ENCODE measurements around the gene PACS2. TPM values are rescaled to one million over a fixed set of nuclear protein-coding genes. Genes with fewer than 3 reads are reported as not detected.

PACS2 gene
- total and polyA plus RNA-seq, 2 donors (not counting 1 experiment from before 2014, with no cell fraction given), result 65.6 to 70.7 TPM

DNA sequence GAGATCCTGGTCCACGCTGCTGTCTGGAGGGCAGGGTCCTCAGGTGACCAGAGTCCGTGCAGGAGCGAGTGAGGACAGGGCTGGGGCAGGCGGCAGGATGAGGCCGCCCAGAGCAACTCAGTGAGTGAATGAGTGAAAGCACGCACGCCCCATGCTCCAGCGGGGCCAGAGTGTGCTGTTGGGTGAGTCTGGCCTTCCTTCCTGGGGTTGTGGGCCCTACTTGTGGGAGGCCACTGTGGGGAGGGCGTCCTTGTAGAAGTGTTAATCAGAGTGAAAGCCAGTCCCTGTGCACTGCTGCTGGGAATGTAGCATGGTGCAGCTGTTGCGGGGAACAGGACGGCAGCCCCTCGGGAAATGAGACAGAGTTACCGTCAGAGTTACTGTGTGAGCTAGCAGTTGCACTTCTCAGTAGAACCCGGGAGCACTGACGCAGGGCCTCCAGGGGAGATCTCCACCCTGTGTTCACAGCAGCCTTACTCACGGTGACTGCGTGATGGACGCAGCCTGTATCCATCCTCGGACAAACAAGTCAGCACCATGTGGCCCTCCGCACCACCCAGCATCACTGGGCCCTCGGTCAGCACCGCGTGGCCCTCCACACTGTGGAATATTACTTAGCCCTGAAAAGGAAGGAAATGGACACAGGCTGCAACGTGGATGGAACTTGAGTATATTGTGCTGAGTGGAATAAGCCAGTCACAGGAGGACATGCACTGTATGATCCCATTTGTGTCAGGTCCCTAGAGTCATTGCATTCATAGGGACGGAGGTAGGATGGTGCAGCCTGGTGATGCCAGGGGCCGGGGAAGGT lies 22.1 kb downstream of the PACS2 start:
- Mint-ChIP-seq H3K4me1 (peaks cover 15% of the 10 kb centered on the region), H3K27me3 (no peaks in the 10 kb centered on the region), H3K9me3 (ENCODE audit: insufficient read depth) (no peaks in the 10 kb centered on the region), H3K4me3 (no peak overlapping the region), H3K27ac (no peak overlapping the region)
- no peak overlapping the region for H2AFZ ChIP-seq (ENCODE audit: insufficient read depth, low read depth, low read length, poor library complexity, severe bottlenecking)
- no peak overlapping the region for H3K4me2 ChIP-seq (replicated peaks; ENCODE audit: low read depth, low read length, poor library complexity, severe bottlenecking)
- H3K4me3 ChIP-seq (ENCODE audit: control extremely low read depth in 1 of 5, extremely low read depth in 1 of 5, insufficient read depth in 1 of 5, low read depth in 2 of 5, low read length in 4 of 5), result no peak overlapping the region
- TF ChIP-seq EZH2 (IDR thresholded peaks at IDR 0.05; ENCODE audit: borderline replicate concordance, insufficient read depth, low read depth, low read length, poor library complexity, severe bottlenecking) (no peak), CTCF (IDR thresholded peaks at IDR 0.05) (no peak)
- H3K27ac ChIP-seq (ENCODE audit: low read length in 2 of 2), result no peak overlapping the region
- no peak overlapping the region for H3K9ac ChIP-seq (ENCODE audit: low read length)
- POLR2A ChIA-PET, result no interaction called here
- H3K27me3 ChIP-seq (replicated peaks in 1 of 4; ENCODE audit: control extremely low read depth in 1 of 4, control insufficient read depth in 3 of 4, insufficient read depth in 4 of 4, low read length in 3 of 4), result no peaks in the 10 kb centered on the region
- H3K79me2 ChIP-seq (ENCODE audit: control insufficient read depth, insufficient read depth, low read length), result peaks cover 58% of the 10 kb centered on the region
- H4K20me1 ChIP-seq (ENCODE audit: control insufficient read depth, insufficient read depth, low read length, poor library complexity, severe bottlenecking), result peaks cover 61% of the 10 kb centered on the region
- WGBS (ENCODE audit: insufficient coverage), result 96% methylated on average over 26 of the region's 26 CpGs
- DNase-seq (no peak), ATAC-seq (ENCODE audit: low read depth) (no peak)
- intact Hi-C loops (cut with micrococcal nuclease), result no loop called here
- CTCF ChIA-PET, result interaction anchor here (0.6 kb wide), 1 partner anchor 1520 kb away, joined by 5 read pairs; no protein-coding TSS in a partner anchor
- peaks cover 0 to 8% (median 0%) of the 10 kb centered on the region in 3 donors for H3K9me3 ChIP-seq (ENCODE audit: control extremely low read depth in 1 of 3, control insufficient read depth in 2 of 3, insufficient read depth in 1 of 3, low read length in 2 of 3)
- H3K36me3 ChIP-seq (replicated peaks in 1 of 2; ENCODE audit: control extremely low read depth in 1 of 2, control insufficient read depth in 1 of 2, extremely low read depth in 1 of 2, insufficient read depth in 2 of 2, low read length in 1 of 2), result no peaks in the 10 kb centered on the region
- peaks cover 0 to 11% of the 10 kb centered on the region in 2 donors for H3K4me1 ChIP-seq (ENCODE audit: control insufficient read depth in 2 of 2, insufficient read depth in 2 of 2, low read length in 2 of 2)

GRCh38 chr14:105337433-105337832 lies 22.9 kb downstream of the PACS2 start:
- Histone ChIP-seq H3K27ac (ENCODE audit: low read length in 2 of 2) (no peak overlapping the region), H3K79me2 (ENCODE audit: control insufficient read depth, insufficient read depth, low read length) (peaks cover 56% of the 10 kb centered on the region)
- ATAC-seq (ENCODE audit: low read depth), result no peak

More at GRCh38 chr14:105337433-105337832, 22.9 kb downstream of the PACS2 start:
- no peak overlapping the region for H3K27ac Mint-ChIP-seq
- no peak for TF ChIP-seq CTCF (IDR thresholded peaks at IDR 0.05)
- no peak for TF ChIP-seq EZH2 (IDR thresholded peaks at IDR 0.05; ENCODE audit: borderline replicate concordance, insufficient read depth, low read depth, low read length, poor library complexity, severe bottlenecking)
- intact Hi-C loops (cut with micrococcal nuclease), result no loop called here
- H3K4me2 ChIP-seq (replicated peaks; ENCODE audit: low read depth, low read length, poor library complexity, severe bottlenecking), result no peak overlapping the region
- H3K4me1 ChIP-seq (ENCODE audit: control insufficient read depth in 2 of 2, insufficient read depth in 2 of 2, low read length in 2 of 2), result peaks cover 0 to 9% of the 10 kb centered on the region in 2 donors
- no peak overlapping the region for H3K9ac ChIP-seq (ENCODE audit: low read length)
- no peaks in the 10 kb centered on the region for H3K27me3 ChIP-seq (replicated peaks in 1 of 4; ENCODE audit: control extremely low read depth in 1 of 4, control insufficient read depth in 3 of 4, insufficient read depth in 4 of 4, low read length in 3 of 4)
- CTCF ChIA-PET, result interaction anchor here (0.6 kb wide), 1 partner anchor 1521 kb away, joined by 5 read pairs; no protein-coding TSS in a partner anchor
- no peak overlapping the region for H3K4me3 Mint-ChIP-seq
- no peak overlapping the region for H2AFZ ChIP-seq (ENCODE audit: insufficient read depth, low read depth, low read length, poor library complexity, severe bottlenecking)
- H3K36me3 ChIP-seq (replicated peaks in 1 of 2; ENCODE audit: control extremely low read depth in 1 of 2, control insufficient read depth in 1 of 2, extremely low read depth in 1 of 2, insufficient read depth in 2 of 2, low read length in 1 of 2), result no peaks in the 10 kb centered on the region
- no peak overlapping the region for H3K4me3 ChIP-seq (ENCODE audit: control extremely low read depth in 1 of 5, extremely low read depth in 1 of 5, insufficient read depth in 1 of 5, low read depth in 2 of 5, low read length in 4 of 5)
- no peaks in the 10 kb centered on the region for H3K27me3 Mint-ChIP-seq
- no peak for DNase-seq
- WGBS (ENCODE audit: insufficient coverage), result 76% methylated on average over 6 of the region's 6 CpGs
- peaks cover 54% of the 10 kb centered on the region for H4K20me1 ChIP-seq (ENCODE audit: control insufficient read depth, insufficient read depth, low read length, poor library complexity, severe bottlenecking)
- H3K9me3 Mint-ChIP-seq (ENCODE audit: insufficient read depth), result no peaks in the 10 kb centered on the region
- POLR2A ChIA-PET, result no interaction called here
- peaks cover 0 to 8% (median 0%) of the 10 kb centered on the region in 3 donors for H3K9me3 ChIP-seq (ENCODE audit: control extremely low read depth in 1 of 3, control insufficient read depth in 2 of 3, insufficient read depth in 1 of 3, low read length in 2 of 3)
- H3K4me1 Mint-ChIP-seq, result peaks cover 11% of the 10 kb centered on the region
